ENCODE data around the gene COPS7A.
A peak's percentile ranks its signal among the peaks of the same experiment; 100 is the strongest.

The COPS7A gene

GRCh38 chr12:6723607-6724408, at the start of gene COPS7A:
Gene COPS7A, plus strand, starts transcription at chr12:6724046. Its CDS starts 611 bp downstream, at chr12:6724657.
- H3K27ac ChIP-seq, result peak within 1 kb of the TSS; percentile 82
- TF ChIP-seq ZFX (IDR thresholded peaks at IDR 0.05), result no peak
- no peak for TF ChIP-seq CTCF (conservative IDR thresholded peaks at IDR 0.05)

- H3K27ac ChIP-seq, result no peak overlapping the region
- no peak for TF ChIP-seq ZFX (IDR thresholded peaks at IDR 0.05)
- no peak for TF ChIP-seq CTCF (conservative IDR thresholded peaks at IDR 0.05)
Measured at GRCh38 chr12:6676962-6677361, 46.9 kb upstream of the COPS7A start.

GRCh38 chr12:6684609-6685008, 39.2 kb upstream of the COPS7A start:
- TF ChIP-seq ZFX (IDR thresholded peaks at IDR 0.05) (no peak), CTCF (conservative IDR thresholded peaks at IDR 0.05) (peak; percentile 77)

GRCh38 chr12:6685814-6686213, 38.0 kb upstream of the COPS7A start:
- no peak for TF ChIP-seq CTCF (conservative IDR thresholded peaks at IDR 0.05)
- TF ChIP-seq ZFX (IDR thresholded peaks at IDR 0.05), result no peak

More at GRCh38 chr12:6684609-6685008, 39.2 kb upstream of the COPS7A start:
- no peak overlapping the region for H3K27ac ChIP-seq

GRCh38 chr12:6688543-6688998, 35.3 kb upstream of the COPS7A start:
- H3K27ac ChIP-seq, result peak overlapping the region; percentile 87
- TF ChIP-seq ZFX (IDR thresholded peaks at IDR 0.05) (no peak), CTCF (conservative IDR thresholded peaks at IDR 0.05) (no peak)

More at GRCh38 chr12:6685814-6686213, 38.0 kb upstream of the COPS7A start:
- no peak overlapping the region for H3K27ac ChIP-seq

GRCh38 chr12:6688999-6689882, 34.6 kb upstream of the COPS7A start, which contains the start of gene ZNF384:
Gene ZNF384, minus strand, starts transcription at chr12:6689375. Its CDS starts 9,855 bp downstream, at chr12:6679520.
- peak within 1 kb of the TSS; percentile 87 for H3K27ac ChIP-seq
- TF ChIP-seq ZFX (IDR thresholded peaks at IDR 0.05), result no peak
- no peak for TF ChIP-seq CTCF (conservative IDR thresholded peaks at IDR 0.05)

All from C4-2B (cell line).